GM10266 (cell line): ENCODE measurements around the gene SYVN1.
"Not testable (repeated sequence)": the region's sequence is repeated elsewhere in the genome, so short reads cannot be mapped to it uniquely, and the experiment has no call there.

Source experiments
- DNase-seq: peaks from one replicate; pipeline ENCODE4 v3.0.0; 2012; ENCODE audit errors: extremely low spot score
- TF ChIP-seq, protein P1 (sequence below): IDR thresholded peaks from 2 replicates; pipeline ENCODE4 v1.5.1; 2012; ENCODE audit warnings: mild to moderate bottlenecking, low read depth; ENCODE audit not compliant: control insufficient read depth, insufficient read depth; ENCODE audit errors: missing control alignments

SYVN1 gene

DNA sequence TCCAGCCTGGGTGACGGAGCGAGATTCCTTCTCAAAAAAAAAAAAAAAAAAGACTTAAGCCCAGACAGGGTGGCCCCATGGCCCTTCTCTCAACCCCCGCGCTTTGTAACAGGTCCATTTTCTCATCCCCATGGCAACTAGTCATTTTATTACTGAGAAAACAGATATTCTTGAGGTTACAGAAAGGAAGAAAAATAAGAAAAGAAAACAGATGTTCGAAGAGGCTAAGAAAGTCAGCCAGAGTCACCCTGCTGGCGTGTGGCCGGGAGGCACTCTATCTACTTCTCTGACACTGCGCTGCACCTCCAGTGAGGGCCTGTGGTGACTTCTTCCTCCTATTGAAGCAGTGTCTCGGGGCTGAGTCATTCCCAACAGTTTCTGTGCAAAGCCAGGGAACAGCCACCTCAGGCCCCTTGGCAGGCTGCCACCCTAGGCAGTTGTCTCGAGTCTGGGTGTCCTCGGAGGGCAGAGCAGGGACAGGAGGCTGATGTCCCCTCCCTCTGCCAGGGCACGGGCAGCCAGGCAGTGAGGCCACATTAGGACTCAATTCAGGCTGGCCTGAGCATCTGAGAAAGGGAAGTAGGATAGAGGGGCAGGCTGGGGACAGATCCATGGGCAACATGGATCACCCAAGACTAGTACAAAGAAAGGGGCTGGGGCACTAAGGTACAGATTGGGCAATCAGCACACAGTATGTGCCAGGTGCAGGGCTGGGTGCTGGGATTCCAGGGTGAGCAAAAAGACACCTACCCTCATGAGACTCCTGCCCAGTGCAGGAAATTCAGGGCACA, 16.4 kb upstream of the SYVN1 start:
- DNase-seq, result no peak

DNA sequence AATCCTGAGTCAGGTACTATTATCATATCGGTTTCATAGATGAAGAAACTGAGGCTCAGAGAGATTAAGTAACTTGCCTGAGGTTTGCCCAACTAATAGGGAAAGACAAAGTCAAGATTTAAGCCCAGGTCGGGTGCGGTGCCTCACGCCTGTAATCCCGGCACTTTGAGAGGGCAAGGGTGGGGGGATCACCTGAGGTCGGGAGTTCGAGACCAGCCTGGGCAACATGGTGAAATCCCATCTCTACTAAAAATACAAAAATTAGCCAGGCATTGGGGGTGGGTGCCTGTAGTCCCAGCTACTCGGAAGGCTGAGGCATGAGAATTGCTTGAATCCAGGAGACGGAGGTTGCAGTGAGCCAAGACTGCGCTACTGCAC, 15.8 kb upstream of the SYVN1 start:
- DNase-seq, result not testable (repeated sequence)

More for the DNA sequence above, 16.4 kb upstream of the SYVN1 start:
- TF ChIP-seq, protein P1, sequence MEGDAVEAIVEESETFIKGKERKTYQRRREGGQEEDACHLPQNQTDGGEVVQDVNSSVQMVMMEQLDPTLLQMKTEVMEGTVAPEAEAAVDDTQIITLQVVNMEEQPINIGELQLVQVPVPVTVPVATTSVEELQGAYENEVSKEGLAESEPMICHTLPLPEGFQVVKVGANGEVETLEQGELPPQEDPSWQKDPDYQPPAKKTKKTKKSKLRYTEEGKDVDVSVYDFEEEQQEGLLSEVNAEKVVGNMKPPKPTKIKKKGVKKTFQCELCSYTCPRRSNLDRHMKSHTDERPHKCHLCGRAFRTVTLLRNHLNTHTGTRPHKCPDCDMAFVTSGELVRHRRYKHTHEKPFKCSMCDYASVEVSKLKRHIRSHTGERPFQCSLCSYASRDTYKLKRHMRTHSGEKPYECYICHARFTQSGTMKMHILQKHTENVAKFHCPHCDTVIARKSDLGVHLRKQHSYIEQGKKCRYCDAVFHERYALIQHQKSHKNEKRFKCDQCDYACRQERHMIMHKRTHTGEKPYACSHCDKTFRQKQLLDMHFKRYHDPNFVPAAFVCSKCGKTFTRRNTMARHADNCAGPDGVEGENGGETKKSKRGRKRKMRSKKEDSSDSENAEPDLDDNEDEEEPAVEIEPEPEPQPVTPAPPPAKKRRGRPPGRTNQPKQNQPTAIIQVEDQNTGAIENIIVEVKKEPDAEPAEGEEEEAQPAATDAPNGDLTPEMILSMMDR, result no peak

DNA sequence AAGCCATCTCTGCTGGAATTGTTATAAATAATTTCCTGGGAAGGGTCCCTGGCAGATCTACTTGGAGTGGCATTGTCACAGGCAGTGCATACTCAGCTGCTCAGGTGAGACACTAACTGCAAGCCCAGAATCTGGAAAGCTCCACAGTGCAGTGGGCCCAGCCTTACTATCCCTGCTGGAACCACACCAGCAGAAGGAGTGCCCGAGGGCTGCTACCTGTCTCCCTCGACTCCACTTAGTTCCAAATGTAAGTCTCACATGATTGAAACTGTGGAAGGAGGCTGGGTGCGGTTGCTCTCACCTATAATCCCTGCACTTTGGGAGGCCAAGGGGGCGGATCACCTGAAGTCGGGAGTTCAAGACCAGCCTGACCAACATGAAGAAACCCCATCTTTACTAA, 14.3 kb upstream of the SYVN1 start:
- TF ChIP-seq, protein P1, result no peak
- no peak for DNase-seq

DNA sequence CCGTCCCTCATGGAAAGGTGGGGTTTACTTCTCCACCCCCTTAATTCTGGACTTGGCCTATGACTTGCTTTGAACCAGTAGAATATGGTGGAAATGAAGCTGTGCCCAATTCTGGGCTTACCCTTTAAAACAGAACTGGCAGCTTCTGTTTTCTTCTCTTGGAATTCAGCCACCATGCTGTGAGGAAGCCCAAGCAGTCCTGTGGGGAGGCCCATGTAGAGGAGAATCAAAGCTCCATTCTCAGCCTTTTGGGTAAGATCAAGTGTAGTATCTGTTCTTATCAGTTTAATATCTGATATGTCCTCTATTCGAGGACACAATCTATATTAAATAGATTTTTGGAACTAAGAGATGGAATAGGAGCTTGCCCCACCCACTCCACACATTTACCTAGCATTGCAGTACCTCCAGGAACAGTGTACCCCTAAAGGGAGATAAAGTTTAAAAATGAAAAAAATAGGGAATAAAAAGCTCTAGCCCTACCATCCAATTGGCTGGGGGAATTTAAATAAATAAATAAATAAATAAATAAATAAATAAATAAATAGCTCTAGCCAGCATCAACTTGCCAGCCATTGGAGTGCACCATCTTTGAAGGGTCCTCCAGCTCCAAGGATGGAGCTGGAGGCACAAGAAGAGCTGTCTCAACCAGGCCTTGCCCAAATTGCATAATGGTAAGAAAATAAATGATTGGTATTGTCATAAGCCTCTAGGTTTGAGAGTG, 13.2 kb upstream of the SYVN1 start:
- TF ChIP-seq, protein P1, result no peak
- DNase-seq, result no peak

DNA sequence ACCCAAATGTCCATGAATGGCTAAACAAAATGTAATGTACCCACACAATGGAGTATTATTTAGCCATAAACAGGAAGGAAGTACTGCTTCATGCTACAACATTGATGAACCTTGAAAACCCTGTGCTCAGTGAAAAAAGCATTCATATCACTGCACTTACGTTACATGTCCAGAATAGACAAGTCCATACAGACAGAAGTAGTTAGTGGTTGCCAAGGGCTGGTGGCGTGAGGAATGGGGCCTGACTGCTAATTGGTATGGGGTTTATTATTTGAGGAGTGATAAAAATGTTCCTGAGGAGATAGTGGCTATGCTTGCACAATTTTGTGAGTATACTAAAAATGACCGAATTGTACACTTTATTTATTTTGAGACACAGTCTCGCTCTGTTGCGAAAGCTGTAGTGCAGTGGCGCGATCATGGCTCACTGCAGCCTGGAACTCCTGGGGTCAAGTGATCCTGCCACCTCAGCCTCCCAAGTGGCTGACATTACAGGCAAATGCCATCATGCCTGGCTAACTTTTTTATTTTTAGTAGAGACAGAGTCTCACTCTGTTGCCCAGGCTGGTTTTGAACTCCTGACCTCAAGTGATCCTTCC, 7.7 kb upstream of the SYVN1 start:
- TF ChIP-seq, protein P1, result no peak
- DNase-seq, result no peak

DNA sequence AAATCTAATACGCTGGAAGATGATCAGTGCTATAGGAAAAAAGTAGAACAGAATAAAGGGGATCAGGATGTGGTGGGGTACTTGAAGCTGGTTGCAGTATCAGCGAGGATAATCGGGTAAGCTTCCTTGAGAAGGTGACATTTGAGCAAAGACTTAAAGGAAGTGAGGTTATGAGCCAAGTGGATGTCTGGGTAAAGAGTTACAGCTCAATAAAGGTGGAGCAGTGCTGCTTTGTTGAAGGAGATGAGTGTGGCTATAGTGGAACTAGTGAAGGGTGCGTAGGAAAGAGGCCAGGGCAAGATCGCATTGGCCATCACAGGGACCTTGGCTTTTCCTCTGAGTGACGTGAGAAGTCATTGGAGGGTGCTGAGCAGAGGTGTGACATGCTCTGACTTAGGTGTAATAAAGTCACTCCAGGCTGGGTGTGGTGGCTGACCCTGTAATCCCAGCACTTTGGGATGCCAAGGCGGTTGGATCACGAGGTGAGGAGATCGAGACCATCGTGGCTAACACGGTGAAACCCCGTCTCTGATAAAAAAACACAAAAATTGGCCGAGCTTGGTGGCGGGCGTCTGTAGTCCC, 2.3 kb upstream of the SYVN1 start:
- TF ChIP-seq, protein P1, result no peak

DNA sequence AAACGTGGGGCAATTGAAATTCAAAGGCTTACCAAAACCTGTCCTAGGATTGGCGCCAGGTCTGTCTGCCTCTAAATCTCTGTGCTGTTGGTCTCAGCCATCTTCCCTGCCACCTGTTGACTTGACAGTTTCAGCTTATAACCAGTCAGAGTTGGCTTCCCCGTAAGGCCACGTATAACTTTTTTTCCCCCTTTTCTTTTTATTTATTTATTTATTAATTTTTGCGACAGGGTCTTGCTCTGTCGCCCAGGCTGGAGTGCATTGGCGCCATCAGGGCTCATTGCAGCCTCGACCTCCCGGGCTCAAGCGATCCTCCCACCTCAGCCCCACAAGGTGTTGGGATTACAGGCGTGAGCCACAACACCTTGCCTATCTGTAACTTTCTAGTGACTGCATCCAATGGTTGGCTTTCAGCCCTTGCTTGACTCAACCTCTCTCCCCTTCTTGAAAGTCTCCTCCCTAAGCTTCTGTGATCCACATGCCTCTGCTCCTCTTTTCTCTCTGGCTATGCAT, 1.4 kb upstream of the SYVN1 start:
- TF ChIP-seq, protein P1, result no peak
- DNase-seq, result no peak

More for the DNA sequence above, 2.3 kb upstream of the SYVN1 start:
- DNase-seq, result no peak
